ENCODE data around the gene PYY. TPM values are rescaled to one million over a fixed set of nuclear protein-coding genes. Genes with fewer than 3 reads are reported as not detected.

PYY gene
- total and polyA plus RNA-seq, 7 donors = not detected

GRCh38 chr17:43913584-43913983 lies 40.2 kb downstream of the PYY start:
- no peak for TF ChIP-seq CTCF (IDR thresholded peaks at IDR 0.05)
- 59 to 75% (median 68%) methylated on average over 6 of the region's 6 CpGs for WGBS, 3 donors

GRCh38 chr17:43912635-43913304 lies 41.0 kb downstream of the PYY start:
- no peak for DNase-seq
- Histone ChIP-seq H3K4me3 (no peak overlapping the region), H3K36me3 (ENCODE audit: insufficient read depth in 1 of 2, low read depth in 1 of 2) (no peaks in the 10 kb centered on the region), H3K27ac (no peak overlapping the region), H3K4me1 (no peaks in the 10 kb centered on the region), H3K9me3 (no peaks in the 10 kb centered on the region), H3K27me3 (ENCODE audit: insufficient read depth in 3 of 3, low read length in 2 of 3) (peaks cover 0 to 34% (median 0%) of the 10 kb centered on the region in 3 donors)
- intact Hi-C loops (cut with DNase I) = no loop called here
- no peak for ATAC-seq
- TF ChIP-seq CTCF (IDR thresholded peaks at IDR 0.05) = no peak
- 42 to 50% (median 50%) methylated on average over 3 to 4 of the region's 4 CpGs for WGBS, 3 donors

More at GRCh38 chr17:43913584-43913983, 40.2 kb downstream of the PYY start:
- intact Hi-C loops (cut with DNase I) = no loop called here
- H3K9me3 ChIP-seq = no peaks in the 10 kb centered on the region
- H3K4me3 ChIP-seq = no peak overlapping the region
- no peaks in the 10 kb centered on the region for H3K4me1 ChIP-seq
- DNase-seq (no peak), ATAC-seq (no peak)
- peaks cover 0 to 33% (median 0%) of the 10 kb centered on the region in 3 donors for H3K27me3 ChIP-seq (ENCODE audit: insufficient read depth in 3 of 3, low read length in 2 of 3)
- no peaks in the 10 kb centered on the region for H3K36me3 ChIP-seq (ENCODE audit: insufficient read depth in 1 of 2, low read depth in 1 of 2)
- no peak overlapping the region for H3K27ac ChIP-seq

- Histone ChIP-seq H3K36me3 (ENCODE audit: insufficient read depth in 1 of 2, low read depth in 1 of 2) (no peaks in the 10 kb centered on the region), H3K9me3 (no peaks in the 10 kb centered on the region), H3K4me1 (peaks cover 2% of the 10 kb centered on the region), H3K27me3 (ENCODE audit: insufficient read depth in 3 of 3, low read length in 2 of 3) (peaks cover 0 to 32% (median 3%) of the 10 kb centered on the region in 3 donors), H3K27ac (no peak overlapping the region), H3K4me3 (no peak overlapping the region)
- whole genome bisulfite sequencing, 3 donors = 44 to 61% (median 51%) methylated on average over 8 of the region's 8 CpGs
- ATAC-seq (no peak), DNase-seq (no peak)
- TF ChIP-seq CTCF (IDR thresholded peaks at IDR 0.05) = no peak
- intact Hi-C loops (cut with DNase I) = no loop called here
These were observed 41.8 kb downstream of the PYY start for GRCh38 chr17:43911904-43912303.

- Histone ChIP-seq H3K27ac (no peak overlapping the region), H3K27me3 (ENCODE audit: insufficient read depth in 3 of 3, low read length in 2 of 3) (peaks cover 0 to 42% (median 5%) of the 10 kb centered on the region in 3 donors)
- intact Hi-C loops (cut with DNase I) = no loop called here
These were observed 44.1 kb downstream of the PYY start for GRCh38 chr17:43909537-43910231.

More at GRCh38 chr17:43909537-43910231, 44.1 kb downstream of the PYY start:
- no peak for TF ChIP-seq CTCF (IDR thresholded peaks at IDR 0.05)
- H3K9me3 ChIP-seq = no peaks in the 10 kb centered on the region
- 61 to 64% (median 62%) methylated on average over 7 of the region's 7 CpGs for whole genome bisulfite sequencing, 3 donors
- ATAC-seq (no peak), DNase-seq (no peak)
- no peaks in the 10 kb centered on the region for H3K36me3 ChIP-seq (ENCODE audit: insufficient read depth in 1 of 2, low read depth in 1 of 2)
- H3K4me3 ChIP-seq = no peak overlapping the region
- peaks cover 15% of the 10 kb centered on the region for H3K4me1 ChIP-seq

All from psoas muscle (tissue), 8 donors.